Muscle layer of duodenum (tissue), 2 donors: Measurements from ENCODE around the gene CRLF2.
"Not testable (repeated sequence)": the region's sequence is repeated elsewhere in the genome, so short reads cannot be mapped to it uniquely, and the experiment has no call there.

Experiments
- H3K27ac ChIP-seq: one replicate; pipeline ENCODE4 v1.7.0; 2013; ENCODE audit warnings: mild to moderate bottlenecking, low read length
- H3K27me3 ChIP-seq: one replicate; pipeline ENCODE4 v1.7.0; 2013; ENCODE audit warnings: low read depth, mild to moderate bottlenecking, control low read depth, low read length
- H3K36me3 ChIP-seq, 2 donors: one replicate each; pipeline ENCODE4 v1.7.0; 2013; ENCODE audit warnings: low read length in 2 of 2, control low read depth in 1 of 2, mild to moderate bottlenecking in 1 of 2; ENCODE audit not compliant: insufficient read depth in 2 of 2, control insufficient read depth in 1 of 2
- H3K4me1 ChIP-seq, 2 donors: one replicate each; pipeline ENCODE4 v1.7.0; 2013; ENCODE audit warnings: low read length in 2 of 2, mild to moderate bottlenecking in 2 of 2, control low read depth in 1 of 2, moderate library complexity in 1 of 2; ENCODE audit not compliant: insufficient read depth in 2 of 2, control insufficient read depth in 1 of 2
- H3K4me3 ChIP-seq, 2 donors: one replicate each; pipeline ENCODE4 v1.7.0; 2013; ENCODE audit warnings: low read length in 2 of 2, low read depth in 1 of 2, mild to moderate bottlenecking in 1 of 2
- H3K9me3 ChIP-seq, 2 donors: one replicate each; pipeline ENCODE4 v1.7.0; 2013; ENCODE audit warnings: low read length in 2 of 2, control low read depth in 1 of 2, mild to moderate bottlenecking in 1 of 2; ENCODE audit not compliant: control insufficient read depth in 1 of 2
- donor health status: healthy.

Gene CRLF2

DNA sequence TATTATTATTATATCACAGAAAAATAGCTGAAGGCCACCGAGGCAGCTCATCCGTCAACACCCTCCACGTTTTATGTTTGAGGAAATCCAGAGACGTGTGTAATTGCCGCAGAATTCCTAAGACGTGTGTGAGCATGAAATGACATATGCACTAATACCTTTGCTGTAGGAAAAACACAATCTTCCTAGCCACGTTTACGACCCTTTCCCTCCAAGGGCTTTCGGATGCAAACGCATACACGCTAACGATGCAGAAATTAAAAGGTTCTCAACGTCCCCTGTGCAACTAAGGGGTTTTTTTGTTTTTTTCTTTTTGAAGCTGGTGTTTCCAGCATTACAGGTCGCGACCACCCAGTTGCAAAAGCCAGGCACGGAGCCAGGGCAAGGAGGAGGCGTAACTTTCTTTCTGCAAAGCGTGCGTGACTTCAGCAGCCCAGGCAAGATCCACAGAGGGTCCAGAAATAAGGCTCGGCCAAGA, 33.8 kb downstream of the CRLF2 start:
- H3K4me1 ChIP-seq, result no peaks in the 10 kb centered on the region
- H3K27ac ChIP-seq, result no peak overlapping the region
- H3K36me3 ChIP-seq, result no peaks in the 10 kb centered on the region
- no peaks in the 10 kb centered on the region for H3K27me3 ChIP-seq
- H3K4me3 ChIP-seq, result no peak overlapping the region
- no peaks in the 10 kb centered on the region for H3K9me3 ChIP-seq

DNA sequence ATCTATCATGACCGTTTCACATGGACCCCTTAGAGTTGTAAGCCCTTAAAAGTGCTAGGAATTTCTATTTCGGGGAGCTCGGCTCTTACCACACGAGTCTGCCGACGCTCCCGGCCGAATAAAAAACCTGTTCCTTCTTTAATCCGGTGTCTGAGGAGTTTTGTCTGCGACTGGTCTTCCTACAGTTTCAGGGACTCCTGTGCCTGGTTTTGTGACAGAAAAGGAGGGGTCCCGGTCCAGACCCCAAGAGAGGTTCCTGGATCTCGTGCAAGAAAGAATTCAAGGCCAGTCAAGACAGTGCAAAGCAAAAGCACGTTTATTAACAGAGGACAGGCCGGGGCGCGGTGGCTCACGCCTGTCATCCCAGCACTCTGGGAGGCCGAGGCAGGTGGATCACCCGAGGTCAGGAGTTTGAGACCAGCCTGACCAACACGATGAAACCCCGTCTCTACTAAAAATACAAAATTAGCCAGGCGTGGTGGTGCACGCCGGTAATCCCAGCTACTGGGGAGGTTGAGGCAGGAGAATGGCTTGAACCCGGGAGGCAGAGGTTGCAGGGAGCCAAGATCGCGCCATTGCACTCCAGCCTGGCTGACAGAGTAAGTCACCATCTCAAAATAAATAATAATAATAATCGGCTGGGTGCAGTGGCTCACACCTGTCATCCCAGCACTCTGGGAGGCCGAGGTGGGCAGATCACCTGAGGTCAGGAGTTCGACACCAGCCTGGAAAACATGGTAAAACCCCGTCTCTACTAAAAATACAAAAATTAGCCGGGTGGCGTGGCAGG, 35.7 kb downstream of the CRLF2 start:
- not testable (repeated sequence) for H3K4me1 ChIP-seq, H3K27me3 ChIP-seq, H3K36me3 ChIP-seq, H3K9me3 ChIP-seq, H3K27ac ChIP-seq, H3K4me3 ChIP-seq

DNA sequence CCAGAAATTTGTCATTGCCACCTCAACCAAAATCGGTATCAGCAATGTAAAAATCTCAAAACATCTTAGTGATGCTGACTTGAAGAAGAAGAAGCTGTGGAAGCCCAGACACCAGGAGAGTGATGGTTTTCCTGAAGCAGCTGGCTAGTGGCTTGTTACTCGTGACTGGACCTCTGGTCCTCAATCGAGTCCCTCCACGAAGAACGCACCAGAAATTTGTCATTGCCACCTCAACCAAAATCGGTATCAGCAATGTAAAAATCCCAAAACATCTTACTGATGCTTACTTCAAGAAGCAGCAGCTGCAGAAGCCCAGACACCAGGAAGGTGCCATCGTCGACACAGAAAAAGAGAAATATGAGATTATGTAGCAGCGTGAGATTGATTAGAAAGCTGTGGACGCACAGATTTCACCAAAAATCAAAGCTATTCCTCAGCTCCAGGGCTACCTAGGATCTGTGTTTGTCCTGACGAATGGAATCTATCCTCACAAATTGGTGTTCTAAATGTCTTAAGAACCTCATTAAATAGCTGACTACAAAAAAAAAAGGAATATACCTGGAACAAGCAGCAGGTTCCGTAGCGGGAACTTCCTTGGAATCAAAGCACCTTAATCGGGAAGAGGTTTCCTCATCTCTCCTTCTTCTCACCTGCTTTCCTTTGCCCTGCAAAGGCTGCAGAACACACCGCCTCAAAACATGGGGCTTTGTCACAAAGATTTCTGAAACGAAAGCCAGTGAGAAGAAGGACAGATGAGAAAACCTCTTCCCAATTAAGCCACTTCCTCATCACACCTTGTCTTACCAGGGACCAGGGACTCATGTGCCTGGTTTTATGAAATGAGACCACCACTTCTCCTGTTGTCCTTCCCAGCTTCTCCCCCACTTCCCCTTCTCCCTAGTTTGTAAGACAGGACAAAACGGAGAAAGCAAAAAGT, 37.6 kb downstream of the CRLF2 start:
- H3K4me3 ChIP-seq, H3K9me3 ChIP-seq, H3K36me3 ChIP-seq, H3K4me1 ChIP-seq, H3K27ac ChIP-seq, H3K27me3 ChIP-seq: not testable (repeated sequence)

DNA sequence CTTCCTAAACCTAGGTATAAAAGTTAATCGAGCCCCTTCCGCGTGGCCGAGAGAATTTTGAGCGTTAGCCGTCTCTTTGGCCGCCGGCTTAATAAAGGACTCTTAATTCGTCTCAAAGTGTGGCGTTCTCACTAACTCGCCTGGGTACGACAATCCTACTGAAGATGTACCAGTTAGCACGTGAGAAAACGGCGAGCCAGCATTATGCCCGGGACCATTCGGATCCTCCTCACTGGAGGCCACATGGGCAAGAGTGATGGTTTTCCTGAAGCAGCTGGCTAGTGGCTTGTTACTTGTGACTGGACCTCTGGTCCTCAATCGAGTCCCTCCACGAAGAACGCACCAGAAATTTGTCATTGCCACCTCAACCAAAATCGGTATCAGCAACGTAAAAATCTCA, 39.0 kb downstream of the CRLF2 start:
- H3K27ac ChIP-seq, H3K4me3 ChIP-seq, H3K4me1 ChIP-seq, H3K9me3 ChIP-seq, H3K27me3 ChIP-seq, H3K36me3 ChIP-seq: not testable (repeated sequence)

DNA sequence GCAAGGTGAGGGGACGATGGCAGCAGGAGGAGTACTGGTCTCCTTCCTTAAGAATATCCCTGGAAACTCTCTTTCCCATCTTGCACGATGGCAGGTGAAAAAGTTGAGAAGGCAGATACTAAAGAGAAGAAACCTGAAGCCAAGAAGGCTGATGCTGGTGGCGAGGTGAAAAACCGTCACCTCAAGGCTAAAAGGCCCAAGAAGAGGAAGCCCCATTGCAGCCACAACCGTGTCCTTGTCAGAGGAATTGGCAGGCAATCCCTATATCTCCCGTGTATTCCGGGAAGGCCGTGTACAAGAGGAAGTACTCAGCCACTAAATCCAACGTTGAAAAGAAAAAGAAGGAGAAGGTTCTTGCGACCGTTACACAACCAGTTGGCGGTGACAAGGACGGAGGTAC, 40.0 kb downstream of the CRLF2 start:
- Histone ChIP-seq H3K27me3 (no peaks in the 10 kb centered on the region), H3K9me3 (no peaks in the 10 kb centered on the region), H3K27ac (no peak overlapping the region), H3K4me1 (no peaks in the 10 kb centered on the region), H3K36me3 (no peaks in the 10 kb centered on the region), H3K4me3 (no peak overlapping the region)

DNA sequence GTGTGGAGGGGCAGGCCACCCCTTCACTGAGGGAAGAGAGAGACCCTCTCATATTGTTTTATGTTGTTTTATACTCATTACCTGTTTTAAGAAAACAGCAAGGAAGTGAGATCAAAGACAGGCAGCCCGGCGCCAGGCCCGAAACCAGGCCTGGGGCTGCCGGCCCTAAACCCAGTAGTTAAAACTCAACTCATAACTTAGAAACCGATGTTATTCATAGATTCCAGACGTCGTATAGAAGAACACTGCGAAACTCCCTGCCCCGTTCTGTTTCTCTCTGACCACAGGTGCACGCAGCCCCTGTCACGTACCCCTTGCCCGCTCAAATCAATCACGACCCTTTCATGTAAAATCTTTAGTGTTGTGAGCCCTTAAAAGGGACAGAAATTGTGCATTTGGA, 40.5 kb downstream of the CRLF2 start:
- not testable (repeated sequence) for H3K9me3 ChIP-seq, H3K27me3 ChIP-seq, H3K4me1 ChIP-seq, H3K27ac ChIP-seq, H3K36me3 ChIP-seq, H3K4me3 ChIP-seq

DNA sequence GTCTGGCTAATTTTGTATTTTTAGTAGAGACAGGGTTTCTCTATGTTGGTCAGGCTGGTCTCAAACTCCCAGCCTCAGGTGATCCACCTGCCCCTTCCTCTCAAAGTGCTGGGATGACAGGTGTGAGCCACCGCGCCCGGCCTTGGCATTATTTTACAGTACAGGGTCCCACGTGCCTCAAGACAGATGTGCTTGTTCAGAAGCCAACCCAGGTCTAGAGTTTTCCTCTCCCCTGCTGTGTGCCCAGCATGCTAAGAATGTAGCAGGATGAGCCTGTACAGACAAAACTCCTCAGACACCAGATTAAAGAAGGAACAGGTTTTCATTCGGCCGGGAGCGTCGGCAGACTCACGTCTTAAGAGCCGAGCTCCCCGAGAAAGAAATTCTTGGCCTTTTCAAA, 42.2 kb downstream of the CRLF2 start:
- no peak overlapping the region for H3K4me3 ChIP-seq
- H3K27me3 ChIP-seq, result no peaks in the 10 kb centered on the region
- no peaks in the 10 kb centered on the region for H3K9me3 ChIP-seq
- H3K4me1 ChIP-seq, result no peaks in the 10 kb centered on the region
- no peak overlapping the region for H3K27ac ChIP-seq
- no peaks in the 10 kb centered on the region for H3K36me3 ChIP-seq

DNA sequence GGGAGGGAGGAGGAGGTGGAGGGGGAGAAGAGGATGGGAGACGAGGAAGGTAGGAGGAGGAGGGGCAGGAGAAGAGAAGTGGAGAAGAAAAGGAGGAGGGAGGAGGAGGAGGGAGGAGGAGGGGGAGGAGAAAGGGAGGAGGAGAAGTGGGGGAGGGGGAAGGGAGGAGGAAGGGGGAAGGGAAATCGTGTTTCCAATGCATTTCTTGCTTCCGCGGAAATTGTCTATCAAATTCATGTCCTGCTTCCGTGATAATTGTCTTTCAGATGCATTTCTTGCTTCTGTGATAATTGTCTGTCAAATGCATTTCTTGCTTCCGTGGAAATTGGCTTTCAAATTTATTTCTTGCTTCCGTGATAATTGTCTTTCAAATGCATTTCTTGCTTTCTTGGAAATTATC, 43.3 kb downstream of the CRLF2 start:
- no peak overlapping the region for H3K4me3 ChIP-seq
- H3K4me1 ChIP-seq, result no peaks in the 10 kb centered on the region
- H3K36me3 ChIP-seq, result no peaks in the 10 kb centered on the region
- no peaks in the 10 kb centered on the region for H3K9me3 ChIP-seq
- no peak overlapping the region for H3K27ac ChIP-seq
- H3K27me3 ChIP-seq, result no peaks in the 10 kb centered on the region

DNA sequence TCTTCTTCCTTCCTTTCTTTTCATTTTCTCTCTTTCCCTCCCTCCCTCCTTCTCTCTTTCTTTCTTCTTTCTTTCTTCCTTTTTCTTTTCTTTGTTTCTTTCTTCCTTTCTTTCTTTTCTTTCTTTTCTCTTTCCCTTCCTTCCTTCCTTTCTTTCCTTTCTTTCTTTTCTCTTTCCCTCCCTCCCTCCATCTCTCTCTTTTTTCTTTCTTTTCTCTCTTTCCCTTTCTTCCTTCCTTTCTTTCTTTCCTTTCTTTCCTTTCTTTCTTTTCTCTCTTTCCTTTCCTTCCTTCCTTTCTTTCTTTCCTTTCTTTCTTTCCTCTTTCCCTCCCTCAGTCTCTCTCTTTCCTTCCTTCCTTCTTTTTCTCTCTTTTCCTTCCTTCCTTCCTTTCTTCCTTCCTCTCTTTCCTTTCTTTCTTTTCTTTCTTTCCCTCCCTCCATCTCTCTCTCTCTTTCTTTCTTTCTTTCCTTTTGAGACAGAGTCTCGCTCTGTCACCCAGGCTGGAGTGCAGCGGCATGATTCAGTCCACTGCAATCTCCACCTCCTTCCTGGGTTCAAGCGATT, 44.4 kb downstream of the CRLF2 start:
- no peak overlapping the region for H3K27ac ChIP-seq
- no peaks in the 10 kb centered on the region for H3K27me3 ChIP-seq

DNA sequence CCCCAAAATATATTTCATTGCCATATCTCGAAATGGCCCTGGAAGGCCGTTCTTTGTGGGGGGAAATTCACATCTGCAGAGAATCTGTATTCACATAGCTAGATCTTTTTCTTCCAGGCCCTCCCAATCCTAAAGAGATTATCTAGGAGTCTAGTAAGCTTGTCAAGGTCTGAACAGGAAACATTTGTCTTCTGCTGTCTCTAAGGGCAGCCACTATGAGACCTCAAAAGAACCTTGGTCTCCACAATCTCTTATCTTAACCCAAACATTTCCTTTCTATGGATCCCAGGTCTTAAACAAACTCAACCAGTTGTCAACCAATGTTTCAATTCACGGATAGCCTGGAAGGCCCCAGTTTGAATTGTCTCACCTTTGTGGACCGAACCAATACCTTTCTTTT, 45.0 kb downstream of the CRLF2 start:
- H3K9me3 ChIP-seq, result no peaks in the 10 kb centered on the region
- H3K4me1 ChIP-seq, result no peaks in the 10 kb centered on the region
- H3K36me3 ChIP-seq, result no peaks in the 10 kb centered on the region
- no peak overlapping the region for H3K4me3 ChIP-seq
- H3K27me3 ChIP-seq, result no peaks in the 10 kb centered on the region
- no peak overlapping the region for H3K27ac ChIP-seq

More for the DNA sequence above, 44.4 kb downstream of the CRLF2 start:
- no peaks in the 10 kb centered on the region for H3K9me3 ChIP-seq
- no peak overlapping the region for H3K4me3 ChIP-seq
- no peaks in the 10 kb centered on the region for H3K4me1 ChIP-seq
- H3K36me3 ChIP-seq, result no peaks in the 10 kb centered on the region

DNA sequence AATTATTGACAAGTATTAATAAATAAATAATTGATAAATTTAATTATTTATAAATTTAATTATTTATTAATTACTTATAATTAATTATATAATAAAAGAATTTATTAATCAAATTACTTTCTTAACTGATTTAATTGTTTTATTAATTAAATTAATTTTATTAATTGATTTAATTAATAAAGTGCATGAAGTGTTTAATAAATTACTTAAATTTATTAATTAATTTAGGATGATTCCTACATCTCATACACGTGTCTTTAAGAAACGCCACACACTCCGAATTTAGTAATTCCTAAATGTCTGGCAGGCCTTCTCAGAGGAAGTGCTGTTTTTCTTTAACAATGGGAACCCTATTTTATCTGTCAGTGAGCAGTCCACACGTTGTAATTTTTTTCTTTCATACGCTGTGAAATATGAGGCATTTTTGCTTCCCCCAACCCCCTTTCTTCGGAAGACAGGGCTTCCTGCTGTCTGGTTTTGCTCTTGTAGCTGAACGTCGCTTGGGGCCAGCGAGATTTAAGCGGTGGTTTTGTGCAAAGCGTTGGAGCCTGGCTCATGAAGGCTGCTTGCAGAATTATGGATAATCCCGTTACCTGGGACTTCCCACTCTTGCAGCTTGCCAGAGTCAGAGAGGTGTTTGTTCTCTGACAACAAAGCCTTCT, 46.8 kb downstream of the CRLF2 start:
- H3K9me3 ChIP-seq, result no peaks in the 10 kb centered on the region
- no peaks in the 10 kb centered on the region for H3K27me3 ChIP-seq
- H3K36me3 ChIP-seq, result no peaks in the 10 kb centered on the region
- H3K4me1 ChIP-seq, result no peaks in the 10 kb centered on the region
- no peak overlapping the region for H3K27ac ChIP-seq
- H3K4me3 ChIP-seq, result no peak overlapping the region
